CD14-positive monocyte (primary cell): ENCODE measurements around the gene MED12L. TPM values are rescaled to one million over a fixed set of nuclear protein-coding genes. Genes with fewer than 3 reads are reported as not detected.

Source experiments
- DNase-seq, 3 donors: peaks; one replicate each; pipeline ENCODE4 v3.0.0-alpha.2; 2011 to 2022
- H2AFZ ChIP-seq: 2 replicates; pipeline ENCODE4 v1.6.0; 2012; ENCODE audit warnings: mild to moderate bottlenecking, low read depth, low read length, inconsistent platforms; ENCODE audit not compliant: insufficient read depth, poor library complexity, severe bottlenecking
- H3K27ac ChIP-seq, 2 donors: 1 replicate in 1 of 2; 2 replicates in 1 of 2; pipeline ENCODE4 v1.5.1; 2012 to 2013; ENCODE audit warnings: low read length in 2 of 2, control low read depth in 1 of 2, inconsistent platforms in 1 of 2, low read depth in 1 of 2, mild to moderate bottlenecking in 1 of 2
- H3K27me3 ChIP-seq, 2 donors: one replicate each; pipeline versions ENCODE4 v1.6.0 to v1.6.1; 2011 to 2013; ENCODE audit warnings: low read length in 2 of 2; ENCODE audit not compliant: control insufficient read depth in 2 of 2, insufficient read depth in 2 of 2
- H3K36me3 ChIP-seq, 2 donors: replicated peaks in 1 of 2; 1 replicate in 1 of 2; 2 replicates in 1 of 2; pipeline versions ENCODE4 v1.5.1 to v1.6.1; 2012 to 2013; ENCODE audit warnings: low read length in 2 of 2, control low read depth in 1 of 2, inconsistent platforms in 1 of 2, mild to moderate bottlenecking in 1 of 2; ENCODE audit not compliant: insufficient read depth in 2 of 2, control insufficient read depth in 1 of 2
- H3K4me1 ChIP-seq, 2 donors: 1 replicate in 1 of 2; 2 replicates in 1 of 2; pipeline versions ENCODE4 v1.5.1 to v1.6.1; 2012 to 2013; ENCODE audit warnings: low read length in 2 of 2, control low read depth in 1 of 2, inconsistent platforms in 1 of 2, mild to moderate bottlenecking in 1 of 2, moderate library complexity in 1 of 2; ENCODE audit not compliant: insufficient read depth in 2 of 2, control insufficient read depth in 1 of 2
- H3K4me2 ChIP-seq: replicated peaks from 2 replicates; pipeline ENCODE3; 2012; ENCODE audit warnings: low read length, moderate library complexity, mild to moderate bottlenecking; ENCODE audit not compliant: poor library complexity, severe bottlenecking; ENCODE audit errors: extremely low read depth
- H3K4me3 ChIP-seq, 3 experiments: fragments of 200-600 bp in 1 of 3; sonication (generic) in 1 of 3; replicated peaks in 1 of 3; 1 replicate in 2 of 3; 2 replicates in 1 of 3; pipeline ENCODE4 v1.5.1; 2011 to 2013; ENCODE audit warnings: low read length in 3 of 3, mild to moderate bottlenecking in 3 of 3, control low read depth in 2 of 3, low read depth in 2 of 3, inconsistent platforms in 1 of 3, moderate library complexity in 1 of 3
- H3K79me2 ChIP-seq: 2 replicates; pipeline ENCODE4 v1.6.0; 2012; ENCODE audit warnings: mild to moderate bottlenecking, control low read depth, inconsistent platforms, low read length, moderate library complexity; ENCODE audit not compliant: insufficient read depth
- H3K9ac ChIP-seq: 2 replicates; pipeline ENCODE4 v1.6.0; 2017; ENCODE audit warnings: low read length, mild to moderate bottlenecking; ENCODE audit not compliant: insufficient read depth, poor library complexity, severe bottlenecking
- H3K9me3 ChIP-seq, 2 donors: replicated peaks in 1 of 2; 1 replicate in 1 of 2; 2 replicates in 1 of 2; pipeline versions ENCODE4 v1.5.1 to v1.6.1; 2012 to 2013; ENCODE audit warnings: low read length in 2 of 2, control low read depth in 1 of 2; ENCODE audit not compliant: control insufficient read depth in 1 of 2, insufficient read depth in 1 of 2
- H4K20me1 ChIP-seq: 2 replicates; pipeline ENCODE4 v1.6.0; 2012; ENCODE audit warnings: mild to moderate bottlenecking, low read length, control low read depth, moderate library complexity; ENCODE audit not compliant: insufficient read depth
- H3K27ac Mint-ChIP-seq, 7 donors: one replicate each; pipeline ENCODE4 v1.8.0; 2020; ENCODE audit warnings: mild to moderate bottlenecking in 7 of 7, mixed read lengths in 7 of 7, moderate library complexity in 6 of 7, inconsistent platforms in 2 of 7
- H3K27me3 Mint-ChIP-seq, 3 donors: one replicate each; pipeline ENCODE4 v1.8.0; 2021 to 2022; ENCODE audit warnings: low read depth in 3 of 3, mild to moderate bottlenecking in 3 of 3, mixed read lengths in 3 of 3, moderate library complexity in 3 of 3, inconsistent platforms in 1 of 3
- H3K36me3 Mint-ChIP-seq, 2 donors: one replicate each; pipeline ENCODE4 v1.8.0; 2020; ENCODE audit warnings: mixed read lengths in 2 of 2, inconsistent platforms in 1 of 2, mild to moderate bottlenecking in 1 of 2
- H3K4me1 Mint-ChIP-seq: one replicate; pipeline ENCODE4 v1.8.0; 2020; ENCODE audit warnings: mild to moderate bottlenecking, mixed read lengths
- H3K4me3 Mint-ChIP-seq, 2 donors: one replicate each; pipeline ENCODE4 v1.8.0; 2020; ENCODE audit warnings: mild to moderate bottlenecking in 2 of 2, mixed read lengths in 2 of 2, moderate library complexity in 1 of 2
- H3K9me3 Mint-ChIP-seq, 7 donors: one replicate each; pipeline ENCODE4 v1.8.0; 2020 to 2022; ENCODE audit warnings: mixed read lengths in 7 of 7, mild to moderate bottlenecking in 6 of 7, moderate library complexity in 6 of 7, inconsistent platforms in 2 of 7
- WGBS: methylation state at CpG from one replicate; pipeline ENCODE4 v1.1.5; 2013; ENCODE audit warnings: missing lambda C conversion rate; ENCODE audit not compliant: insufficient coverage; 5-methylcytosine and 5-hydroxymethylcytosine counted together
- intact Hi-C, 2 donors: fragments of 100-400 bp; cut with micrococcal nuclease; formaldehyde crosslinking; loops; one replicate each; pipeline versions ENCODE4 v1.15.0 to v1.15.1; 2023
- polyA plus RNA-seq, 3 donors: library from polyadenylated mRNA; depleted of rRNA in 1 of 3; unstranded in 2 of 3; stranded (reverse) in 1 of 3; fragments of 300-500 nt in 2 of 3; fragments of >200 nt in 1 of 3; fragmentation: Illumina TruSeq in 2 of 3; gene quantifications; 1 replicate in 2 of 3; 2 replicates in 1 of 3; pipeline ENCODE4 v1.2.3, GENCODE V29; 2012 to 2021
- TF ChIP-seq, protein P1 (sequence below): fragments of 200-600 bp; IDR thresholded peaks from one replicate; pipeline ENCODE4 v1.8.0; 2022; ENCODE audit warnings: antibody characterized with exemption, mild to moderate bottlenecking

The MED12L gene
- polyA plus RNA-seq, 3 donors = 0.12 to 0.29 TPM; not detected in 1

DNA sequence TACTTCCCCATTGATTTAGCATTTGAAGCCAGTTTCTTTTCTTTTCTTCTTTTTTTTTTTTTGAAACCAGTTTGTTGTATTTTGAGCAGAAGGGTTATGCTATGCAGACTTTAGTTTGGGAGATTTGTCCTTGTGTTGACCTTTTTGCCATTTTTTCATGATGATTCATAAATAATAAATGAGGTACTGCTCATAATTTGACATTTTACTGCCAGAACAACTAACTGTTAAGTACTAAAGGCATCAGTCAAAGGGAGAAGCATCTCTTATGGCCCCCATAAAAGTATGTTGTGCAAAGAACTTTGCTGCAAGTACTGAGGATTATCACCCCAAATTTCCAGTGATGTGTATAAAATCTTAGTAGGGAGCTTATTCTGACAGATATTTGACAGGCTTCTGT, 232.8 kb downstream of the MED12L start:
- intact Hi-C loops = no loop called here
- TF ChIP-seq, protein P1, sequence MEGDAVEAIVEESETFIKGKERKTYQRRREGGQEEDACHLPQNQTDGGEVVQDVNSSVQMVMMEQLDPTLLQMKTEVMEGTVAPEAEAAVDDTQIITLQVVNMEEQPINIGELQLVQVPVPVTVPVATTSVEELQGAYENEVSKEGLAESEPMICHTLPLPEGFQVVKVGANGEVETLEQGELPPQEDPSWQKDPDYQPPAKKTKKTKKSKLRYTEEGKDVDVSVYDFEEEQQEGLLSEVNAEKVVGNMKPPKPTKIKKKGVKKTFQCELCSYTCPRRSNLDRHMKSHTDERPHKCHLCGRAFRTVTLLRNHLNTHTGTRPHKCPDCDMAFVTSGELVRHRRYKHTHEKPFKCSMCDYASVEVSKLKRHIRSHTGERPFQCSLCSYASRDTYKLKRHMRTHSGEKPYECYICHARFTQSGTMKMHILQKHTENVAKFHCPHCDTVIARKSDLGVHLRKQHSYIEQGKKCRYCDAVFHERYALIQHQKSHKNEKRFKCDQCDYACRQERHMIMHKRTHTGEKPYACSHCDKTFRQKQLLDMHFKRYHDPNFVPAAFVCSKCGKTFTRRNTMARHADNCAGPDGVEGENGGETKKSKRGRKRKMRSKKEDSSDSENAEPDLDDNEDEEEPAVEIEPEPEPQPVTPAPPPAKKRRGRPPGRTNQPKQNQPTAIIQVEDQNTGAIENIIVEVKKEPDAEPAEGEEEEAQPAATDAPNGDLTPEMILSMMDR = no peak
- Histone ChIP-seq H3K9ac (no peak overlapping the region), H3K36me3 (no peaks in the 10 kb centered on the region), H3K27ac (peak overlapping the region; percentile 64 to 81), H3K9me3 (no peaks in the 10 kb centered on the region), H3K4me1 (peaks cover 46 to 56% of the 10 kb centered on the region in 2 donors), H4K20me1 (no peaks in the 10 kb centered on the region), H3K4me3 (peak overlapping the region in 1 of 3 experiments; percentile 64), H3K27me3 (no peaks in the 10 kb centered on the region), H3K4me2 (peak overlapping the region; percentile 73), H3K79me2 (no peaks in the 10 kb centered on the region), H2AFZ (no peak overlapping the region)
- peak overlapping the region in 6 of 7 donors; percentile 73 to 95 (median 90) for H3K27ac Mint-ChIP-seq
- no peak overlapping the region for H3K4me3 Mint-ChIP-seq
- H3K27me3 Mint-ChIP-seq = peaks cover 0 to 3% (median 0%) of the 10 kb centered on the region in 3 donors
- no peaks in the 10 kb centered on the region for H3K36me3 Mint-ChIP-seq
- peaks cover 0 to 2% (median 0%) of the 10 kb centered on the region in 7 donors for H3K9me3 Mint-ChIP-seq
- DNase-seq = no peak
- peaks cover 54% of the 10 kb centered on the region for H3K4me1 Mint-ChIP-seq

DNA sequence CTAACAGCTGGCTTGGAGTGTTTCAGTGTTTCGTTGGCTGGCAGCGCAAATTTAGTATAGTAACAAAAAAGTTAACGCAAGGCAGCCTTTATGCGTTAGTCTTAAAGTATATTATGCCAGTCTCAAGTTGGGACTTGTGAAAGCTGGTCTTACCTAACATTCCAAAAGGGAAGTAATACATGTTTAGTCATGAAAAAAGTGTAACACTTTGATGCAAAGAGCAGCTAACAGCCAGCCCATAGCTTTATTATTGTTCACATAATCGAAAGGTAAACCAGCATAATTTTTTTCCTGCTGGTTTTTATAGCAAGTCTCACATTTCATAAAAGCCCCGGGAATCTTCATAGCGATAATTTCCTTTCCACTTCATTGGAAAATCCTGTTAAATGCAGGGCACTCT, 233.5 kb downstream of the MED12L start:
- peak; percentile 61 to 85 (median 77) for DNase-seq
- intact Hi-C loops = no loop called here
- H3K9me3 ChIP-seq = no peaks in the 10 kb centered on the region
- peak overlapping the region; percentile 64 to 81 for H3K27ac ChIP-seq
- H2AFZ ChIP-seq = peak overlapping the region; percentile 16
- peak overlapping the region; percentile 73 for H3K4me2 ChIP-seq
- WGBS = 11% methylated on average over 3 of the region's 7 CpGs
- no peaks in the 10 kb centered on the region for H3K36me3 ChIP-seq
- Mint-ChIP-seq H3K27ac (peak overlapping the region; percentile 76 to 95 (median 93)), H3K27me3 (peaks cover 0 to 3% (median 0%) of the 10 kb centered on the region in 3 donors), H3K4me3 (peak overlapping the region; percentile 52 to 75), H3K9me3 (peaks cover 0 to 2% (median 0%) of the 10 kb centered on the region in 7 donors), H3K4me1 (peaks cover 59% of the 10 kb centered on the region), H3K36me3 (no peaks in the 10 kb centered on the region)
- H4K20me1 ChIP-seq = no peaks in the 10 kb centered on the region
- peaks cover 48 to 60% of the 10 kb centered on the region in 2 donors for H3K4me1 ChIP-seq
- no peaks in the 10 kb centered on the region for H3K27me3 ChIP-seq
- peak overlapping the region; percentile 13 for H3K9ac ChIP-seq
- peak overlapping the region in 2 of 3 experiments; percentile 10 to 64 for H3K4me3 ChIP-seq
- no peaks in the 10 kb centered on the region for H3K79me2 ChIP-seq
- TF ChIP-seq, protein P1 = no peak
